IMR-90 (cell line): ENCODE results near the gene TCERG1L. TPM values are rescaled to one million over a fixed set of nuclear protein-coding genes. Genes with fewer than 3 reads are reported as not detected.

Source experiments
- ATAC-seq: fragments of 200-7000 bp; cut with Tn5 transposase; 2 replicates; pipeline ENCODE4 v1.9.1; 2020; ENCODE audit warnings: low read depth, mild to moderate bottlenecking, moderate library complexity
- BruUV-seq: library from RNA; stranded (reverse); fragments of 400-500 nt; replicated peaks from 2 replicates; lab custom pipeline; 2021; lab: Mats Ljungman, UMichigan
- CTCF ChIA-PET: fragments of 300-600 bp; formaldehyde crosslinking; extraction: SDS; loops from one replicate; lab custom pipeline; 2021; ENCODE audit warnings: antibody characterized with exemption; lab: Yijun Ruan, JAX
- POLR2A ChIA-PET: fragments of 300-600 bp; sonication (Branson Sonifier 250); formaldehyde crosslinking; loops from one replicate; lab custom pipeline; 2022; ENCODE audit warnings: antibody characterized with exemption; ENCODE audit not compliant: unreplicated experiment; lab: Charles Lee
- DNase-seq: peaks from one replicate; pipeline ENCODE4 v3.0.0; 2013
- H2AFZ ChIP-seq: replicated peaks from 2 replicates; pipeline ENCODE3; 2013; ENCODE audit warnings: low read length, mild to moderate bottlenecking; ENCODE audit not compliant: poor library complexity
- H2AK5ac ChIP-seq: 2 replicates; pipeline ENCODE4 v1.6.1; 2013; ENCODE audit warnings: low read depth, low read length, inconsistent platforms
- H2AK9ac ChIP-seq: replicated peaks from 2 replicates; pipeline ENCODE3; 2013; ENCODE audit warnings: mild to moderate bottlenecking, low read depth, low read length, moderate library complexity; ENCODE audit not compliant: poor library complexity
- H2BK120ac ChIP-seq: 2 replicates; pipeline ENCODE4 v1.6.1; 2013; ENCODE audit warnings: low read depth, low read length, inconsistent platforms
- H2BK15ac ChIP-seq: 3 replicates; pipeline ENCODE4 v1.6.1; 2013; ENCODE audit warnings: low read depth, low read length, inconsistent platforms
- H2BK20ac ChIP-seq: 2 replicates; pipeline ENCODE4 v1.6.1; 2013; ENCODE audit warnings: low read depth, mild to moderate bottlenecking, inconsistent platforms, low read length, moderate library complexity
- H2BK5ac ChIP-seq: 2 replicates; pipeline ENCODE4 v1.6.1; 2013; ENCODE audit warnings: mild to moderate bottlenecking, low read depth, low read length, inconsistent platforms; ENCODE audit not compliant: poor library complexity, severe bottlenecking
- H3K14ac ChIP-seq: replicated peaks from 2 replicates; pipeline ENCODE4 v1.6.1; 2013; ENCODE audit warnings: low read depth, low read length, inconsistent platforms
- H3K18ac ChIP-seq: 2 replicates; pipeline ENCODE4 v1.6.1; 2013; ENCODE audit warnings: low read depth, low read length, control low read depth
- H3K23ac ChIP-seq: 2 replicates; pipeline ENCODE4 v1.6.1; 2013; ENCODE audit warnings: low read depth, low read length, inconsistent platforms
- H3K27ac ChIP-seq: 2 replicates; pipeline ENCODE4 v1.5.1; 2013; ENCODE audit warnings: mild to moderate bottlenecking, control low read depth, low read length; ENCODE audit not compliant: insufficient read depth
- H3K27me3 ChIP-seq: 2 replicates; pipeline ENCODE4 v1.6.1; 2013; ENCODE audit warnings: low read length; ENCODE audit not compliant: control insufficient read depth, insufficient read depth
- H3K36me3 ChIP-seq: 2 replicates; pipeline ENCODE4 v1.6.1; 2013; ENCODE audit warnings: low read length, mixed read lengths; ENCODE audit not compliant: control insufficient read depth, insufficient read depth
- H3K4ac ChIP-seq: 2 replicates; pipeline ENCODE4 v1.6.1; 2013; ENCODE audit warnings: low read depth, low read length, inconsistent platforms
- H3K4me1 ChIP-seq: 2 replicates; pipeline ENCODE4 v1.6.1; 2013; ENCODE audit warnings: low read length, mixed read lengths; ENCODE audit not compliant: control insufficient read depth, insufficient read depth
- H3K4me2 ChIP-seq: 2 replicates; pipeline ENCODE4 v1.6.1; 2013; ENCODE audit warnings: low read depth, mild to moderate bottlenecking, control low read depth, low read length, moderate library complexity
- H3K4me3 ChIP-seq: 2 replicates; pipeline ENCODE4 v1.5.1; 2013; ENCODE audit warnings: low read depth, mild to moderate bottlenecking, control low read depth, low read length, moderate library complexity; ENCODE audit not compliant: insufficient read depth
- H3K56ac ChIP-seq: 2 replicates; pipeline ENCODE4 v1.6.1; 2013; ENCODE audit warnings: low read length, inconsistent platforms; ENCODE audit not compliant: insufficient read depth; ENCODE audit errors: extremely low read depth
- H3K79me1 ChIP-seq, 2 experiments: 2 replicates each; pipeline ENCODE4 v1.6.1; 2013; ENCODE audit warnings: low read length in 2 of 2, inconsistent platforms in 1 of 2, low read depth in 1 of 2
- H3K9ac ChIP-seq: 2 replicates; pipeline ENCODE4 v1.6.1; 2013; ENCODE audit warnings: low read depth, low read length, control low read depth
- H3K9me1 ChIP-seq: 2 replicates; pipeline ENCODE4 v1.6.1; 2013; ENCODE audit warnings: low read length, inconsistent platforms; ENCODE audit not compliant: insufficient read depth
- H3K9me3 ChIP-seq: 2 replicates; pipeline ENCODE4 v1.6.1; 2013; ENCODE audit warnings: low read length; ENCODE audit not compliant: control insufficient read depth, insufficient read depth
- H4K20me1 ChIP-seq: 2 replicates; pipeline ENCODE4 v1.6.1; 2013; ENCODE audit warnings: low read length, inconsistent platforms; ENCODE audit not compliant: insufficient read depth
- H4K5ac ChIP-seq: 2 replicates; pipeline ENCODE4 v1.6.1; 2013; ENCODE audit warnings: mild to moderate bottlenecking, low read depth, low read length, control low read depth
- H4K8ac ChIP-seq, 2 experiments: 2 replicates each; pipeline ENCODE4 v1.6.1; 2013; ENCODE audit warnings: low read depth in 2 of 2, low read length in 2 of 2, control low read depth in 1 of 2, inconsistent platforms in 1 of 2
- H4K91ac ChIP-seq: 2 replicates; pipeline ENCODE4 v1.6.1; 2013; ENCODE audit warnings: low read depth, low read length, inconsistent platforms; ENCODE audit not compliant: insufficient read depth
- BHLHE40 ChIP-seq: fragments of 150-350 bp; IDR thresholded peaks from 2 replicates; pipeline ENCODE4 v1.6.1; 2016; ENCODE audit warnings: mild to moderate bottlenecking, low read depth, low read length
- CEBPB ChIP-seq: IDR thresholded peaks from 2 replicates; pipeline ENCODE4 v1.6.1; 2012; ENCODE audit warnings: low read depth, low read length, improper control_type of control experiment
- CHD1 ChIP-seq: IDR thresholded peaks from 2 replicates; pipeline ENCODE4 v1.6.1; 2012; ENCODE audit warnings: low read depth, low read length, improper control_type of control experiment
- CTCF ChIP-seq: conservative IDR thresholded peaks from 2 replicates; pipeline ENCODE4 v1.5.1; 2012; ENCODE audit warnings: mild to moderate bottlenecking, low read depth, low read length, improper control_type of control experiment
- ELK1 ChIP-seq: fragments of 150-350 bp; IDR thresholded peaks from 2 replicates; pipeline ENCODE4 v1.6.1; 2016; ENCODE audit warnings: low read depth, mild to moderate bottlenecking, low read length, moderate library complexity, borderline replicate concordance
- FOS ChIP-seq: fragments of 150-350 bp; IDR thresholded peaks from 2 replicates; pipeline ENCODE4 v1.6.1; 2016; ENCODE audit warnings: low read depth, low read length
- MAFK ChIP-seq: IDR thresholded peaks from 2 replicates; pipeline ENCODE4 v1.6.1; 2012; ENCODE audit warnings: low read depth, low read length, improper control_type of control experiment
- MAZ ChIP-seq: IDR thresholded peaks from 2 replicates; pipeline ENCODE4 v1.6.1; 2012; ENCODE audit warnings: low read depth, mild to moderate bottlenecking, low read length, improper control_type of control experiment, moderate library complexity, borderline replicate concordance
- MXI1 ChIP-seq: IDR thresholded peaks from 2 replicates; pipeline ENCODE4 v1.6.1; 2012; ENCODE audit warnings: low read depth, mild to moderate bottlenecking, low read length, moderate library complexity, borderline replicate concordance
- NFE2L2 ChIP-seq: fragments of 150-350 bp; IDR thresholded peaks from 2 replicates; pipeline ENCODE4 v1.6.1; 2016; ENCODE audit warnings: low read depth, mild to moderate bottlenecking, low read length
- POLR2A ChIP-seq: IDR thresholded peaks from 2 replicates; pipeline ENCODE4 v1.6.1; 2012; ENCODE audit warnings: mild to moderate bottlenecking, low read depth, low read length
- RAD21 ChIP-seq: IDR thresholded peaks from 2 replicates; pipeline ENCODE4 v1.6.1; 2012; ENCODE audit warnings: low read length, improper control_type of control experiment
- RCOR1 ChIP-seq: IDR thresholded peaks from 2 replicates; pipeline ENCODE4 v1.6.1; 2012; ENCODE audit warnings: mild to moderate bottlenecking, low read length, improper control_type of control experiment; ENCODE audit not compliant: insufficient replicate concordance
- RFX5 ChIP-seq: IDR thresholded peaks from 2 replicates; pipeline ENCODE4 v1.8.0; 2012; ENCODE audit warnings: low read depth, mild to moderate bottlenecking, low read length, moderate library complexity
- SMC3 ChIP-seq: fragments of 150-350 bp; IDR thresholded peaks from 2 replicates; pipeline ENCODE4 v1.6.1; 2016; ENCODE audit warnings: low read depth, mild to moderate bottlenecking, antibody characterized with exemption, low read length, moderate library complexity
- USF2 ChIP-seq: fragments of 150-350 bp; IDR thresholded peaks from 2 replicates; pipeline ENCODE4 v1.6.1; 2017; ENCODE audit warnings: mild to moderate bottlenecking, antibody characterized with exemption, low read length, low read depth
- WGBS, 2 experiments: methylation state at CpG; one replicate each; pipeline versions ENCODE4 v1.1.5 to v1.1.7; 2013; ENCODE audit warnings: missing lambda C conversion rate in 2 of 2; ENCODE audit not compliant: insufficient read length in 1 of 2; ENCODE audit errors: extremely low coverage in 2 of 2; 5-methylcytosine and 5-hydroxymethylcytosine counted together
- dilution Hi-C: fragments of 300-500 bp; cut with HindIII; formaldehyde crosslinking; loops from one replicate; pipeline ENCODE4 v1.14.3; 2018; ENCODE audit warnings: low sequenced_read_pairs; ENCODE audit not compliant: unreplicated experiment
- in situ Hi-C: fragments of 300-500 bp; cut with MboI; formaldehyde crosslinking; loops from 3 replicates; pipeline ENCODE4 v1.14.3; 2019; ENCODE audit warnings: low sequenced_read_pairs, inconsistent platforms, mixed read lengths
- intact Hi-C: fragments of 100-400 bp; cut with micrococcal nuclease; formaldehyde crosslinking; loops from 2 replicates; pipeline ENCODE4 v1.10.0; 2022
- polyA plus RNA-seq, 3 experiments: library from polyadenylated mRNA; depleted of rRNA; stranded (reverse); fragments of >200 nt; gene quantifications; 2 replicates each; pipeline ENCODE4 v1.2.3, GENCODE V29; 2012; ENCODE audit warnings: low replicate concordance in 1 of 3
- total RNA-seq: library from RNA; depleted of rRNA; stranded (reverse); fragments of >200 nt; gene quantifications from 2 replicates; pipeline ENCODE4 v1.2.3, GENCODE V29; 2012

The TCERG1L gene
- total and polyA plus RNA-seq, 2 of the 4 experiments (the other 2 are of a cell fraction), result not detected

- TF ChIP-seq FOS (no peak), RFX5 (no peak), POLR2A (no peak), ELK1 (no peak), CTCF (no peak), SMC3 (no peak), RAD21 (no peak), USF2 (no peak), MXI1 (no peak), MAZ (no peak), CHD1 (no peak), BHLHE40 (no peak), CEBPB (no peak), MAFK (no peak), RCOR1 (no peak), NFE2L2 (no peak)
- H3K56ac ChIP-seq, result no peak overlapping the region
- H2AK9ac ChIP-seq, result no peak overlapping the region
- H2BK15ac ChIP-seq, result no peak overlapping the region
- no peak overlapping the region for H3K23ac ChIP-seq
- H3K27me3 ChIP-seq, result no peaks in the 10 kb centered on the region
- no peak overlapping the region for H3K4me3 ChIP-seq
- no peak overlapping the region for H3K4ac ChIP-seq
- no peak overlapping the region for H4K5ac ChIP-seq
- H2BK20ac ChIP-seq, result no peak overlapping the region
- no peak overlapping the region for H2BK5ac ChIP-seq
- no peaks in the 10 kb centered on the region for H3K36me3 ChIP-seq
- no peak overlapping the region for H3K18ac ChIP-seq
- H3K9me1 ChIP-seq, result no peaks in the 10 kb centered on the region
- no peaks in the 10 kb centered on the region for H4K20me1 ChIP-seq
- no peak overlapping the region for H2AFZ ChIP-seq
- intact Hi-C loops (no loop called here), in situ Hi-C loops (no loop called here), dilution Hi-C loops (no loop called here)
- H4K91ac ChIP-seq, result no peak overlapping the region
- no peak for ATAC-seq
- 80% methylated on average over 2 of the region's 17 CpGs; no CpG with 5 or more reads in 1 of the 2 experiments for WGBS, 2 experiments
- H3K9me3 ChIP-seq, result peaks cover 49% of the 10 kb centered on the region
- no peak overlapping the region for H3K9ac ChIP-seq
- no peak overlapping the region for H3K14ac ChIP-seq
- no peaks in the 10 kb centered on the region for H3K79me1 ChIP-seq
- DNase-seq, result no peak
- H2AK5ac ChIP-seq, result no peak overlapping the region
- H2BK120ac ChIP-seq, result no peak overlapping the region
- no peak overlapping the region for H3K27ac ChIP-seq
- ChIA-PET POLR2A (no interaction called here), CTCF (no interaction called here)
- no peak overlapping the region for H4K8ac ChIP-seq
- H3K4me2 ChIP-seq, result no peak overlapping the region
- no peaks in the 10 kb centered on the region for H3K4me1 ChIP-seq
- no TSS peak for BruUV-seq
Measured at GRCh38 chr10:131246775-131247174, 64.7 kb downstream of the TCERG1L start.
